GM23248 (cell line): Measurements from ENCODE around the gene C12orf75. TPM values are rescaled to one million over a fixed set of nuclear protein-coding genes. Genes with fewer than 3 reads are reported as not detected.

Source experiments
- DNase-seq: peaks from one replicate; pipeline ENCODE4 v3.0.0-alpha.2; 2015
- H2AFZ ChIP-seq: fragments of 200-600 bp; sonication (generic); 2 replicates; pipeline ENCODE4 v1.6.1; 2016; ENCODE audit warnings: antibody characterized with exemption
- H3F3A ChIP-seq: fragments of 200-600 bp; sonication (generic); 2 replicates; pipeline ENCODE4 v1.6.1; 2016; ENCODE audit warnings: mild to moderate bottlenecking, antibody characterized with exemption, mixed run types; ENCODE audit not compliant: insufficient read depth
- H3K27ac ChIP-seq: fragments of 200-600 bp; sonication (generic); 2 replicates; pipeline ENCODE4 v1.5.1; 2016; ENCODE audit warnings: mild to moderate bottlenecking
- H3K27me3 ChIP-seq: fragments of 200-600 bp; sonication (generic); replicated peaks from 2 replicates; pipeline ENCODE4 v1.6.1; 2016; ENCODE audit warnings: mild to moderate bottlenecking; ENCODE audit not compliant: insufficient read depth
- H3K36me3 ChIP-seq: fragments of 200-600 bp; sonication (generic); 2 replicates; pipeline ENCODE4 v1.6.1; 2016; ENCODE audit warnings: low read depth, mild to moderate bottlenecking
- H3K4me1 ChIP-seq: fragments of 200-600 bp; sonication (generic); 2 replicates; pipeline ENCODE4 v1.6.1; 2016; ENCODE audit warnings: mild to moderate bottlenecking; ENCODE audit not compliant: insufficient read depth
- H3K4me2 ChIP-seq: fragments of 200-600 bp; sonication (generic); one replicate; pipeline ENCODE4 v1.6.1; 2016; ENCODE audit warnings: mild to moderate bottlenecking; ENCODE audit not compliant: unreplicated experiment
- H3K4me3 ChIP-seq: fragments of 200-600 bp; sonication (generic); 2 replicates; pipeline ENCODE4 v1.5.1; 2016; ENCODE audit warnings: mild to moderate bottlenecking
- H3K79me2 ChIP-seq: fragments of 200-600 bp; sonication (generic); 2 replicates; pipeline ENCODE4 v1.6.1; 2016; ENCODE audit warnings: mild to moderate bottlenecking; ENCODE audit not compliant: insufficient read depth
- H3K9ac ChIP-seq: fragments of 200-600 bp; sonication (generic); 2 replicates; pipeline ENCODE4 v1.6.1; 2016; ENCODE audit warnings: mild to moderate bottlenecking
- H3K9me2 ChIP-seq: fragments of 200-600 bp; sonication (generic); 2 replicates; pipeline ENCODE4 v1.6.1; 2016; ENCODE audit warnings: mixed run types, mild to moderate bottlenecking, moderate library complexity; ENCODE audit not compliant: insufficient read depth
- H3K9me3 ChIP-seq: fragments of 200-600 bp; sonication (generic); one replicate; pipeline ENCODE4 v1.6.1; 2017; ENCODE audit warnings: low read depth
- H4K20me1 ChIP-seq: fragments of 200-600 bp; sonication (generic); 2 replicates; pipeline ENCODE4 v1.6.0; 2016; ENCODE audit not compliant: insufficient read depth
- EZH2 ChIP-seq: fragments of 200-600 bp; sonication (generic); IDR thresholded peaks from 2 replicates; pipeline ENCODE4 v1.6.1; 2018; ENCODE audit warnings: antibody characterized with exemption, mild to moderate bottlenecking; ENCODE audit not compliant: insufficient read depth, poor library complexity, severe bottlenecking
- EZH2phosphoT487 ChIP-seq: fragments of 200-600 bp; sonication (generic); IDR thresholded peaks from 2 replicates; pipeline ENCODE4 v1.6.1; 2018; ENCODE audit warnings: antibody characterized with exemption, moderate library complexity, mild to moderate bottlenecking, low read depth; ENCODE audit not compliant: insufficient read depth
- WGBS, 2 experiments: methylation state at CpG; one replicate each; pipeline ENCODE4 v1.1.6; 2015 to 2017; ENCODE audit warnings: low lambda C conversion rate in 2 of 2, low coverage in 1 of 2; ENCODE audit errors: missing lambda C conversion rate in 2 of 2; 5-methylcytosine and 5-hydroxymethylcytosine counted together
- in situ Hi-C: fragments of 300-500 bp; cut with MboI; formaldehyde crosslinking; loops from 2 replicates; pipeline ENCODE4 v1.15.0; 2020
- polyA plus RNA-seq: library from polyadenylated mRNA; unstranded; fragments of >200 nt; fragmentation: Nextera tagmentation; extraction: Ambion mirVana; gene quantifications from 2 replicates; pipeline ENCODE4 v1.2.1, GENCODE V29; 2016
- total RNA-seq: library from RNA; depleted of rRNA; stranded (reverse); fragments of >200 nt; shearing (Covaris generic); gene quantifications from 2 replicates; pipeline ENCODE4 v1.2.3, GENCODE V29; 2014; rRNA removed

Gene C12orf75
- total and polyA plus RNA-seq, 2 experiments from 2014 or later: 349 to 590 TPM

- 90 to 95% methylated on average over 4 to 5 of the region's 5 CpGs for WGBS, 2 experiments
- in situ Hi-C loops: loop anchor here (5.0 kb wide), 1 partner anchor 712 kb away; no protein-coding TSS in a partner anchor
- peaks cover 39% of the 10 kb centered on the region for H3K4me1 ChIP-seq
- no peaks in the 10 kb centered on the region for H3K27me3 ChIP-seq
- no peaks in the 10 kb centered on the region for H3K9me3 ChIP-seq
- no peaks in the 10 kb centered on the region for H3K9me2 ChIP-seq
- no peak for DNase-seq
- no peak overlapping the region for H3K4me2 ChIP-seq
- H3F3A ChIP-seq: peaks cover 22% of the 10 kb centered on the region
- no peaks in the 10 kb centered on the region for H3K79me2 ChIP-seq
- H3K27ac ChIP-seq: no peak overlapping the region
- no peak overlapping the region for H2AFZ ChIP-seq
- H3K9ac ChIP-seq: no peak overlapping the region
- H3K36me3 ChIP-seq: no peaks in the 10 kb centered on the region
- no peaks in the 10 kb centered on the region for H4K20me1 ChIP-seq
- TF ChIP-seq EZH2phosphoT487: no peak
- no peak for TF ChIP-seq EZH2
- no peak overlapping the region for H3K4me3 ChIP-seq
Observed at GRCh38 chr12:105420046-105420445, 89.6 kb downstream of the C12orf75 start.

GRCh38 chr12:105420659-105421240 lies 90.3 kb downstream of the C12orf75 start:
- Histone ChIP-seq H3K4me1 (peaks cover 39% of the 10 kb centered on the region), H3F3A (peaks cover 22% of the 10 kb centered on the region), H3K9me2 (no peaks in the 10 kb centered on the region), H3K27ac (no peak overlapping the region), H3K9ac (no peak overlapping the region), H3K9me3 (no peaks in the 10 kb centered on the region), H3K4me3 (no peak overlapping the region), H2AFZ (no peak overlapping the region), H3K27me3 (no peaks in the 10 kb centered on the region), H4K20me1 (no peaks in the 10 kb centered on the region), H3K4me2 (no peak overlapping the region), H3K79me2 (no peaks in the 10 kb centered on the region), H3K36me3 (no peaks in the 10 kb centered on the region)
- in situ Hi-C loops: loop anchor here (5.0 kb wide), 1 partner anchor 712 kb away; no protein-coding TSS in a partner anchor
- TF ChIP-seq EZH2phosphoT487 (no peak), EZH2 (no peak)
- DNase-seq: peak; percentile 80

Other genes starting within 250 kb of the C12orf75 start
- 50.9 and 83.0 TPM in 2 replicates for gene ALDH1L2, start 246.2 kb upstream of the C12orf75 start, total RNA-seq
- gene ALDH1L2, start 246.2 kb upstream of the C12orf75 start, polyA plus RNA-seq: 62.3 and 65.0 TPM in 2 replicates
- gene WASHC4, start 223.0 kb upstream of the C12orf75 start, total RNA-seq: 63.4 and 64.2 TPM in 2 replicates
- gene WASHC4, start 223.0 kb upstream of the C12orf75 start, polyA plus RNA-seq: 50.3 and 53.5 TPM in 2 replicates
- 76.8 and 83.0 TPM in 2 replicates for gene APPL2, start 94.5 kb upstream of the C12orf75 start, total RNA-seq
- 119 and 122 TPM in 2 replicates for gene APPL2, start 94.5 kb upstream of the C12orf75 start, polyA plus RNA-seq